ENCODE measurements around the gene TNNC1.

DNA sequence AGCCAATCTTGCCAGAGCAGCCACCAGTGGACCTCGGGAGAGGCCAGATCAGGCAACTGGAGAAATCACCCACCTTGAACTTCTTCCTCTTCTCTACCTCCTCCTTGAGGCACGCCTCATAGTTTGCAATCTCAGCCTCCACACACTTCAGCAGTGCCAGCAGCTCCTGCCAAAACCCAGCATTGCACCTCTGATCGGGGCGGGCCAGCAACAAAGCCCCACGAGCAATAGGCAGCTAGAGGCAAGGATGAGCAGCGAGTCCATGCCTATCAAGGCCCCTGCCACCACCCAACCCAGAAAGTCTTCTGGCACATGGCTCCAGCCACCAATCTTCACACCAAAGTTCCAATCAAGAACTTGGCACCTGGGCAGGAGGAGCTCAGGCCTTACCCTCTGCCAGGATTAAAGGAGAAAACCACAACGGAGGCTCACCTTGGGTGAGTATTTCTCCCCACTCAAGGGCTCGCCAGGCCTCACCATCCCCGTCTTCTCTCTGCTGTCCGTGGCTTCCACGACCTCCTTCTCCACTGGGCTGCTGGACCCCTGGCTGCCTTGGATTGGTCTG, 51.1 kb downstream of the TNNC1 start:
- TF ChIP-seq EZH2 (IDR thresholded peaks at IDR 0.05; ENCODE audit: borderline replicate concordance, low read depth, low read length, poor library complexity, severe bottlenecking) = no peak
- TF ChIP-seq, protein P1, sequence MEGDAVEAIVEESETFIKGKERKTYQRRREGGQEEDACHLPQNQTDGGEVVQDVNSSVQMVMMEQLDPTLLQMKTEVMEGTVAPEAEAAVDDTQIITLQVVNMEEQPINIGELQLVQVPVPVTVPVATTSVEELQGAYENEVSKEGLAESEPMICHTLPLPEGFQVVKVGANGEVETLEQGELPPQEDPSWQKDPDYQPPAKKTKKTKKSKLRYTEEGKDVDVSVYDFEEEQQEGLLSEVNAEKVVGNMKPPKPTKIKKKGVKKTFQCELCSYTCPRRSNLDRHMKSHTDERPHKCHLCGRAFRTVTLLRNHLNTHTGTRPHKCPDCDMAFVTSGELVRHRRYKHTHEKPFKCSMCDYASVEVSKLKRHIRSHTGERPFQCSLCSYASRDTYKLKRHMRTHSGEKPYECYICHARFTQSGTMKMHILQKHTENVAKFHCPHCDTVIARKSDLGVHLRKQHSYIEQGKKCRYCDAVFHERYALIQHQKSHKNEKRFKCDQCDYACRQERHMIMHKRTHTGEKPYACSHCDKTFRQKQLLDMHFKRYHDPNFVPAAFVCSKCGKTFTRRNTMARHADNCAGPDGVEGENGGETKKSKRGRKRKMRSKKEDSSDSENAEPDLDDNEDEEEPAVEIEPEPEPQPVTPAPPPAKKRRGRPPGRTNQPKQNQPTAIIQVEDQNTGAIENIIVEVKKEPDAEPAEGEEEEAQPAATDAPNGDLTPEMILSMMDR (conservative IDR thresholded peaks at IDR 0.05; ENCODE audit: low read depth, low read length) = no peak

All from A673 (cell line).